ENCODE measurements around the gene POLL.

The POLL gene

DNA sequence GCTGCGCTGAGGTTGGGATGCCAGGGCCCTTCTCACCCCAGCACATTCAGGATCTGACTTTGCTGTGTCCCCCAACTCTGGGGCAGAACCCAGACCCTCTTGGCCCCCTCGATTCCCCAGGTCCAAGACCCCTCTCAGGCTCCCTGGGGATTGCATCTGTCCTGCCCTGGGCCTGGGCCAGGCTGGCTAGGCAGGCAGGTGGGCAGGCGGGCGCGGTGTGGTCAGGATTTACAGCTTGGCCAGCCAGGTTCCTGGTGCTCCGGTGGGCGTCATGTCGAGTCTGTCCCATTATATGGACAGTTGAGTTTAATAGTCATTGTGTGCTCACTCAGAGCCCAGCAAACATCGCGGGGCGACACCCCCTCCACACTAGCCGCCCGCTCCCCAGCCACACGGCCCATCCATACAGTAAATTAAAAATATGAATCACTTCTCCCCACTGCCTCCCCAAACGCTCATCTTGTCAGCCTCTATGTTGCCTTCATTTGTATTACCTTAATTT lies 23.5 kb downstream of the POLL start:
- H3K4me3 ChIP-seq (replicated peaks; ENCODE audit: low read depth, low read length): no peak overlapping the region
- TF ChIP-seq, protein P1, sequence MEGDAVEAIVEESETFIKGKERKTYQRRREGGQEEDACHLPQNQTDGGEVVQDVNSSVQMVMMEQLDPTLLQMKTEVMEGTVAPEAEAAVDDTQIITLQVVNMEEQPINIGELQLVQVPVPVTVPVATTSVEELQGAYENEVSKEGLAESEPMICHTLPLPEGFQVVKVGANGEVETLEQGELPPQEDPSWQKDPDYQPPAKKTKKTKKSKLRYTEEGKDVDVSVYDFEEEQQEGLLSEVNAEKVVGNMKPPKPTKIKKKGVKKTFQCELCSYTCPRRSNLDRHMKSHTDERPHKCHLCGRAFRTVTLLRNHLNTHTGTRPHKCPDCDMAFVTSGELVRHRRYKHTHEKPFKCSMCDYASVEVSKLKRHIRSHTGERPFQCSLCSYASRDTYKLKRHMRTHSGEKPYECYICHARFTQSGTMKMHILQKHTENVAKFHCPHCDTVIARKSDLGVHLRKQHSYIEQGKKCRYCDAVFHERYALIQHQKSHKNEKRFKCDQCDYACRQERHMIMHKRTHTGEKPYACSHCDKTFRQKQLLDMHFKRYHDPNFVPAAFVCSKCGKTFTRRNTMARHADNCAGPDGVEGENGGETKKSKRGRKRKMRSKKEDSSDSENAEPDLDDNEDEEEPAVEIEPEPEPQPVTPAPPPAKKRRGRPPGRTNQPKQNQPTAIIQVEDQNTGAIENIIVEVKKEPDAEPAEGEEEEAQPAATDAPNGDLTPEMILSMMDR (IDR thresholded peaks at IDR 0.05; ENCODE audit: low read depth, low read length, missing control alignments): no peak
- DNase-seq (ENCODE audit: extremely low read depth, low read depth): no peak

DNA sequence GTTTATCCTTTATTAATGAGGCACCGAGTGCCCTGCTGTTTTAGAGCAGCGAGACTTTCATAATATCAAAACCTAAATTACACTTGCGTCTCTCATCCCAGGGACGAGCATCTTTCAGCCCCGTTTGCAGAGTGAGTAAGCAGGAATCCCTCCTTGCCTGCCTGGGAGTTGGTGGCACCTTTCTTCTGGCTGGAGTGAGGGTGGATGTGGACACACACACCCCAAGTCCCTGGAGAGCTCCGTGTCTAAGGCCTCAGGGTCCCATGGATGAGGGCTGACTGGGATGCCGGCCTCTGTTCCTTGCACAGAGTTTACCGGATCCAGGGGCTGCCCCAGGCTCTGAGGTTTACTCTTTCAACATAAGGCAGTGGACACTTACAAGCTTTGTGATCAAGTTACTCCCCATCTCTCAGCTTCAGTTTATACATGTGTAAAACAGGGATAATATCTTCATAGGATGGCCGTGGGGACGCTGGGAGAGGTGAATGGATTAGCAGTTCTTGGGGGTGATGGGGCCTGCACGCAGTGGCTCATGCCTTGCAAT lies 24.5 kb downstream of the POLL start:
- H3K4me3 ChIP-seq (replicated peaks; ENCODE audit: low read depth, low read length): no peak overlapping the region
- TF ChIP-seq, protein P1 (IDR thresholded peaks at IDR 0.05; ENCODE audit: low read depth, low read length, missing control alignments): no peak
- no peak for DNase-seq (ENCODE audit: extremely low read depth, low read depth)

DNA sequence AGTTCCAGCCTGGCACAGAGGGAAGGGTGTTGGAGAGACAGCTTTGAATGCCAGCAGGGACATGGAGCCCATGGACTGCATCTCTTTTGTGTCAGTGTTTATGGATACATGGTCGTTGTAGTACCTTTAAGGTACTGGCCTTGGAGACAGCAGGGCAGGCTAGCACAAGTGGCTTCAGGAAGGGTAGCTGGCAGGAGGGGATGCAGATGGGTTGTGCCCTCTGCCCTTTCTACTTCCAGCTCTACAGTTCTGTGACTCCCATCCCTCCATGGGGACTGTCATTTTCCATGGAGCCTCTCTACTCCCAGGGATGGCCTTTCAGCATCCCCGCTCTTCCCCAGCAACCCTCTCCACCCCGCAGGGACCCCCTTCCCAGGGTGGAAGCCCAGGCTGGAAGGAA lies 25.1 kb downstream of the POLL start:
- no peak overlapping the region for H3K4me3 ChIP-seq (replicated peaks; ENCODE audit: low read depth, low read length)
- DNase-seq (ENCODE audit: extremely low read depth, low read depth): no peak
- TF ChIP-seq, protein P1 (IDR thresholded peaks at IDR 0.05; ENCODE audit: low read depth, low read length, missing control alignments): no peak

DNA sequence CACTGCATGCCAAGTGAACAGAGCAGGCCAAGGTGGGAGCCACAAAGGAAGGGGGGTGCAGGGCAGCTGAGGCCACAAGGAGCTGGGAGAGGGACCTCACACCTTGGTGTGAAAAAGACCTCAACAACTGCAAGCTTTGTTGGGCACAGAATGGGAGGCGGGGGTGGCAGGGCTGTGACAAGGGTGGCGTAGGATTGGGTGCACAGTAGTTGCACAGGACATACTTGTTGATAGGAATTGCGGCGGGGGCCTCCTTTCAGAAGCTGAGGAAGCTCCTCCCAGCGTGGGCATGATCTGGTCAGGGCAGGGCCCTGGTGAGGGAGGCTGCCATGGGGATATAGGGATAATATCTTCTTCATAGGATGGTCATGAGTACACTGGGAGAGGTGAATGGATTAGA lies 25.8 kb downstream of the POLL start:
- TF ChIP-seq, protein P1 (IDR thresholded peaks at IDR 0.05; ENCODE audit: low read depth, low read length, missing control alignments): no peak
- no peak overlapping the region for H3K4me3 ChIP-seq (replicated peaks; ENCODE audit: low read depth, low read length)
- no peak for DNase-seq (ENCODE audit: extremely low read depth, low read depth)

DNA sequence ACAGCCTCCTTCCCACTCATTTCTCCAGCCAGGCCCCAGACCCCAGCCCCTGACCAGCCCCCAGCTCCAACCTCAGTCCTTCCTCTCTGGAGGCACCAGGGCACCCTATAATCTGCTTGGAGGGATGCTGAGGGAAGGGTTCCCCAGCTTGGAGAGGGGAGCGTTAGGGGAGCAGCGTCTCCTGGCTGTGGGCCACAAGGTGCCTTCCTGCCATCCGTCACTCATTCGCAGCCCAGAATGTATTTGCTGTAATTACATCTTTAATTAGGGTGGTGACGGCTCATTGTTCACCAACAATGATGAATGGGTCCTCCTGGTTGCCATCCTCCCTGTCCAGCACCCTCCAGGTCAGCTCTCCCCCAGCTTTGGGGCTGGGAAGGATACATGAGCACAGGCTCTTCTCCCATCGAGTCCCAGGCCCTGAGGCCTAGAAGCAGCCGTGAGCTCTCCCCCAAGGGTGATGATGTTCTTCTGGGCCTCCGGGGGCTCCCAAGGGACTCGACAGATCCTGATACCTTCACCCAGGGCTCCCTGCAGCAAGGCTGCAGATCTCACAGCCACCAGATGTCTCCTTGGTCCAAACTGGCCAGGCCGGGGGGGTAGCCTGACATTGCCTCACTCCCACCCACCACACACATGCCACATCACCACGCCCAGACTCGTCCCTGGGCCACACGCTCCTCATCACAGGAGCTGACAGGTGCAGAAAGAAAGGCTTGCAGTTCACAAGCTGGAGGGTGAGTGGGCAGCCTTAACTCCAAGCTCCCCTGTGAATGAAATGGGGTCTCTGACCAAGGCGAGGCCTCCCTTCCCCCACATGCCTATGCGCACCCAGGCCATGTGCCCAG lies 26.8 kb downstream of the POLL start:
- TF ChIP-seq, protein P1 (IDR thresholded peaks at IDR 0.05; ENCODE audit: low read depth, low read length, missing control alignments): no peak
- DNase-seq (ENCODE audit: extremely low read depth, low read depth): no peak
- no peak overlapping the region for H3K4me3 ChIP-seq (replicated peaks; ENCODE audit: low read depth, low read length)

DNA sequence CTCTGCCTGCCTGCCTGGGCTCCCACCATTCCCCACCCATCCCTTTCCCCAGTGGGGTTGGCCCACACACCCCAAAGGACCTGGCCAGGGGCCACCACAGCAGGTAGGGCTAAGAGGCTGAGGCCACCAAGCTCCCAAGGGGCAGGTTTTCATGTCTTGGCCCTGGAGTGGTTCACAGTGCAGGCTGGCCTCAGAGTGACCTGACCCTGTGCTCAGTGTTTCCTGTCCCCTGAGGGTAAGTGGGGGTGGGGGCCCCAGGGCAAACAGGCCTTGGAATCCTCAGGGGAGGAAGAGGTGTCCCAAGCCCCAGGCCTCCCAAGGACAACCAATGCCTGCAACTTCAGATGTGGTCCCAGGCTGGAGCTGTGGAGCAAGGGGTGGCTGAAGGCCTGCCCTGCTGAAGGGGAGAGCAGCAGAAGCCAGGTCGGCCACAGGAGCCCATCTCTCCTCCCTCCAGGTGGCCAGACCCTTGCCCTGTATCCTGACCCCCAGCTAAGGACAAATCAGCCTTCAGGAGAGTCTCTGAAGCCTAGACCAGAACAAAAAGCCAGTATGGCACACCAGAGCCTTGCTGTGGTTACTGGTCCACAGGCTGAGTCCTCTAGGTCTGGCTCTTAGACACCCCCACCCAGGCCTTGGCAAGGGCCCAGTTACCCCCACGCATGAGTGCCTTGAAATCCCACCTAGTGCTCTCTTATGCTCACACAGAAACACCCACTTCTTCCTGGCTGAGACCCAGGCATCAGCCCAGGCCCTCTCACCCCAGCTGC lies 27.6 kb downstream of the POLL start:
- TF ChIP-seq, protein P1 (IDR thresholded peaks at IDR 0.05; ENCODE audit: low read depth, low read length, missing control alignments): no peak
- H3K4me3 ChIP-seq (replicated peaks; ENCODE audit: low read depth, low read length): no peak overlapping the region
- no peak for DNase-seq (ENCODE audit: extremely low read depth, low read depth)
